Left forelimb (tissue), 1 donor: ENCODE measurements around the gene TEX36.
A peak's percentile ranks its signal among the peaks of the same experiment; 100 is the strongest.
"Not testable (repeated sequence)": the region's sequence is repeated elsewhere in the genome, so short reads cannot be mapped to it uniquely, and the experiment has no call there.

Source experiments
- DNase-seq: peaks from one replicate; pipeline ENCODE4 v3.0.0-alpha.2; 2018; ENCODE audit warnings: low spot score

Gene TEX36

GRCh38 chr10:125683063-125683462 is at the start of gene TEX36:
TSS of gene TEX36 (minus strand) at chr10:125683163. CDS start at chr10:125682989, 174 bp downstream.
- DNase-seq: no peak

GRCh38 chr10:125727436-125727835 is 44.5 kb upstream of the TEX36 start:
- DNase-seq: no peak

GRCh38 chr10:125726914-125727313 is 44.0 kb upstream of the TEX36 start:
- DNase-seq: no peak

- no peak for DNase-seq
Observed at GRCh38 chr10:125722811-125723210, 39.8 kb upstream of the TEX36 start.

GRCh38 chr10:125721035-125721434 is 38.1 kb upstream of the TEX36 start:
- no peak for DNase-seq

- DNase-seq: no peak
Observed at GRCh38 chr10:125720002-125720382, 37.0 kb upstream of the TEX36 start.

- peak; percentile 99 for DNase-seq
Observed at GRCh38 chr10:125719173-125720001, 36.4 kb upstream of the TEX36 start, which contains the start of gene EDRF1. TSS of gene EDRF1 (plus strand) at chr10:125719709. CDS start at chr10:125719808, 99 bp downstream.

GRCh38 chr10:125714728-125715127 is 31.8 kb upstream of the TEX36 start:
- not testable (repeated sequence) for DNase-seq

GRCh38 chr10:125711110-125711750 is 28.3 kb upstream of the TEX36 start:
- no peak for DNase-seq

GRCh38 chr10:125709553-125710474 is 26.9 kb upstream of the TEX36 start:
- DNase-seq: no peak

- no peak for DNase-seq
Observed at GRCh38 chr10:125708971-125709503, 26.1 kb upstream of the TEX36 start.

GRCh38 chr10:125707541-125708468 is 24.8 kb upstream of the TEX36 start:
- no peak for DNase-seq

GRCh38 chr10:125700355-125700911 is 17.5 kb upstream of the TEX36 start:
- no peak for DNase-seq

- no peak for DNase-seq
Observed at GRCh38 chr10:125699562-125700143, 16.7 kb upstream of the TEX36 start.

- DNase-seq: no peak
Observed at GRCh38 chr10:125698481-125698998, 15.6 kb upstream of the TEX36 start.

GRCh38 chr10:125696884-125697283 is 13.9 kb upstream of the TEX36 start:
- not testable (repeated sequence) for DNase-seq

- no peak for DNase-seq
Observed at GRCh38 chr10:125694883-125695282, 11.9 kb upstream of the TEX36 start.

GRCh38 chr10:125693524-125693847 is 10.5 kb upstream of the TEX36 start:
- DNase-seq: no peak

- DNase-seq: no peak
Observed at GRCh38 chr10:125692601-125693523, 9.9 kb upstream of the TEX36 start.
